ENCODE data around the gene WRAP53. TPM values are rescaled to one million over a fixed set of nuclear protein-coding genes. Genes with fewer than 3 reads are reported as not detected.

WRAP53 gene
- total and polyA plus RNA-seq, 2 of the 13 experiments (the other 11 are each of a cell fraction or from before 2014, with no cell fraction given) = 7.0 to 19.5 TPM

GRCh38 chr17:7687908-7688807 is at the start of gene WRAP53 (continued):
- TF ChIP-seq MEF2D (CRISPR knock-in tag; IDR thresholded peaks at IDR 0.05) (no peak), ZNF383 (CRISPR knock-in tag; IDR thresholded peaks at IDR 0.05; ENCODE audit: borderline replicate concordance) (no peak), SALL2 (CRISPR knock-in tag; IDR thresholded peaks at IDR 0.05) (peak; percentile 61), ZNF615 (CRISPR knock-in tag; IDR thresholded peaks at IDR 0.05; ENCODE audit: borderline replicate concordance) (no peak), STAT5B (CRISPR knock-in tag; IDR thresholded peaks at IDR 0.05) (no peak), RNF2 (conservative IDR thresholded peaks at IDR 0.05; ENCODE audit: low read depth) (no peak), ELK4 (CRISPR knock-in tag; IDR thresholded peaks at IDR 0.05; ENCODE audit: borderline replicate concordance) (no peak), CENPBD1 (CRISPR knock-in tag; IDR thresholded peaks at IDR 0.05; ENCODE audit: borderline replicate concordance, low read depth) (no peak), ZNF546 (CRISPR knock-in tag; conservative IDR thresholded peaks at IDR 0.05) (no peak), NR2C2 (CRISPR knock-in tag; IDR thresholded peaks at IDR 0.05; ENCODE audit: borderline replicate concordance) (peak; percentile 97), CSRNP1 (CRISPR knock-in tag; IDR thresholded peaks at IDR 0.05) (no peak), PLSCR1 (CRISPR knock-in tag; IDR thresholded peaks at IDR 0.05; ENCODE audit: borderline replicate concordance) (no peak), ZNF343 (CRISPR knock-in tag; IDR thresholded peaks at IDR 0.05) (no peak), ZFP36L2 (CRISPR knock-in tag; IDR thresholded peaks at IDR 0.05) (no peak), FOXM1 (CRISPR knock-in tag; IDR thresholded peaks at IDR 0.05) (no peak), NR2F6 (IDR thresholded peaks at IDR 0.05) (peak; percentile 49), NR2F6 (CRISPR knock-in tag; IDR thresholded peaks at IDR 0.05) (peak; percentile 64; the same call in 1 of the 2 replicates), ZNF501 (CRISPR knock-in tag; IDR thresholded peaks at IDR 0.05) (peak; percentile 78), KLF11 (CRISPR knock-in tag; IDR thresholded peaks at IDR 0.05) (0 out of 2 replicates have a peak, but pooled peaks have one; percentile 48), RBM39 (IDR thresholded peaks at IDR 0.05; ENCODE audit: low read depth, low read length, poor library complexity, severe bottlenecking) (no peak), EP300 (IDR thresholded peaks at IDR 0.05; ENCODE audit: low read depth in 2 of 2, low read length in 2 of 2) (no peak), EP300 (CRISPR knock-in tag; IDR thresholded peaks at IDR 0.05; ENCODE audit: borderline replicate concordance) (no peak), AGO2 (optimal IDR thresholded peaks at IDR 0.05; ENCODE audit: low read depth, low read length) (peak; percentile 22), ZUFSP (CRISPR knock-in tag; IDR thresholded peaks at IDR 0.05; ENCODE audit: borderline replicate concordance) (no peak)
